Measurements from ENCODE around the gene PAM. TPM values are rescaled to one million over a fixed set of nuclear protein-coding genes. Genes with fewer than 3 reads are reported as not detected.

Gene PAM
- total RNA-seq, 1 experiment from 2014 or later, result 257 TPM

DNA sequence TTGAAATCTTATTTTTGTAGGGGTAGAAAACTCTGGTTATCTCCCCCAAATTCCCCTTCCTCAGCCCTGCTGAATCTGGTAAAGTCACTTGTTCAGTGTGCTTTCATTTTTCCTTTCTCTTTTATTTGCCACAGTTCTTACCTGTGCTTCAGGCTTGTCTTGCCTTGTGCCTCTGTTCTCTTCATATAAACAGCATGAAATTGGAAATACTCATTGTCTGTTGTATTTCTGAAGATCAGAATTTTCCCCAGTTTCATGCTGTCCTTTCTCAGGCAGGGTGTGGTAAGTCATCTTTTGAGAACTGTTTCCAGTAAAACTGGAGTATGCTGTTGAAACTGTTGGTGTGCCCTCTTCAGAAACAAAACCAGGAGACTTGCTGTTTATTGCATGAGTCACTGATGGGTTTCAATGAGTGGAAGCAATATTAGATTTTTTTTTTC is 7.0 kb downstream of the PAM start (continued):
- TF ChIP-seq POLR2A (IDR thresholded peaks at IDR 0.05; ENCODE audit: borderline replicate concordance, extremely low read depth, insufficient read depth, insufficient read length), result no peak

DNA sequence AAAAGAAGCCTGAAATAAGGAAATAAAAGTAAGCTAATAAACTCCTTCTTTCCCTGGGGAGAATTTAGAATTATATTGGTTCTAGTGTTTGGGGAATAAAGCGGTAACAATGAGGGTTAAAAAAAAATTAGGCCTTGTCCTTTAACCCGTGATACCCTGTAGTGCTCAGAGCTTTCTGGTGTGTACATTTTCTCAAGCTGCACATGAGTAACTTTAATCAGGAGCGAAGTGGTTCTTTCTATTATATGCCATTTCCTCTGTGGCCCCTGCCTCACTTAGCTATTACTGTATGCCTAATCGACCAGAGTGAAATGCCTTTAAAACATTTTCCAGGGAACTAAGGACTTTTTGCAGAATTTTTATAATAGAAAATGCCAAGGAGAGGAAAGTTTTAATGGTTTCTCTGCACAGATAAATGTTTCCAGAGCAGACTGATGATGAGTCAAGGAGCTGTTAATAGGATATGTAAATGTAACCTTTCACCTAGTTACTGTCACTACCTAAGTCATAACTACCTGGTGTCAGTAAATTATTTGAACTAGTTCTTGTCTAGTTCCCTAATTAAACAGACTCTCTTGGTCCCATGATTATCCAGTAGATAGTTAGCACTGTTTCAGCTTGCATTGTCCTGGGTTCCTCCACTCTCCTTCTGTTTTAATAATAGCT is 7.6 kb downstream of the PAM start:
- H3K4me2 ChIP-seq (ENCODE audit: low read length), result peak overlapping the region; percentile 65
- H3K9ac ChIP-seq (ENCODE audit: low read length), result 0 out of 2 replicates have a peak overlapping the region, but pooled peaks have one; percentile 32
- H3K4me1 ChIP-seq (ENCODE audit: control insufficient read depth in 1 of 2, insufficient read depth in 2 of 2, low read length in 2 of 2), result peaks cover 27 to 43% of the 10 kb centered on the region in 2 experiments
- DNase-seq (ENCODE audit: low read depth, low spot score) (no peak), ATAC-seq (peak; percentile 40; the same call in 1 of the 2 replicates)
- no peaks in the 10 kb centered on the region for H4K20me1 ChIP-seq (ENCODE audit: insufficient read depth)
- peaks cover 89% of the 10 kb centered on the region for H3K79me2 ChIP-seq (ENCODE audit: insufficient read depth, low read length)
- no peak overlapping the region; the same call in 1 of the 2 replicates for H3K27ac ChIP-seq (ENCODE audit: low read depth, low read length)
- intact Hi-C loops (cut with micrococcal nuclease), result no loop called here
- H3K9me2 ChIP-seq (ENCODE audit: insufficient read depth), result no peaks in the 10 kb centered on the region
- ChIA-PET POLR2A (no interaction called here), CTCF (no interaction called here), RAD21 (ENCODE audit: low non-redundant PET in 1 of 2, low total read pairs in 2 of 2, uncharacterized antibody in 2 of 2, unreplicated experiment in 2 of 2) (no interaction called here)
- H3K36me3 ChIP-seq (ENCODE audit: control insufficient read depth in 1 of 2, insufficient read depth in 2 of 2, low read length in 2 of 2), result no peaks in the 10 kb centered on the region
- no TSS peak for BruUV-seq (replicated peaks)
- TF ChIP-seq CEBPB (IDR thresholded peaks at IDR 0.05; ENCODE audit: low read depth) (no peak), SP1 (IDR thresholded peaks at IDR 0.05; ENCODE audit: low read depth) (0 out of 2 replicates have a peak, but pooled peaks have one; percentile 6), FOSL1 (IDR thresholded peaks at IDR 0.05; ENCODE audit: low read depth) (0 out of 2 replicates have a peak, but pooled peaks have one; percentile 0)
- H3K9me3 ChIP-seq (ENCODE audit: control insufficient read depth in 1 of 2, insufficient read depth in 1 of 2, low read depth in 1 of 2, low read length in 2 of 2), result no peaks in the 10 kb centered on the region
- no peaks in the 10 kb centered on the region for H3K27me3 ChIP-seq (ENCODE audit: insufficient read depth, low read length)
- H2AFZ ChIP-seq (ENCODE audit: low read depth, low read length, poor library complexity, severe bottlenecking), result no peak overlapping the region
- peak overlapping the region in 1 of 2 experiments; percentile 23; a peak in 2 of 4 replicates for H3K4me3 ChIP-seq (replicated peaks in 1 of 2; ENCODE audit: low read depth in 1 of 2, low read length in 2 of 2)

DNA sequence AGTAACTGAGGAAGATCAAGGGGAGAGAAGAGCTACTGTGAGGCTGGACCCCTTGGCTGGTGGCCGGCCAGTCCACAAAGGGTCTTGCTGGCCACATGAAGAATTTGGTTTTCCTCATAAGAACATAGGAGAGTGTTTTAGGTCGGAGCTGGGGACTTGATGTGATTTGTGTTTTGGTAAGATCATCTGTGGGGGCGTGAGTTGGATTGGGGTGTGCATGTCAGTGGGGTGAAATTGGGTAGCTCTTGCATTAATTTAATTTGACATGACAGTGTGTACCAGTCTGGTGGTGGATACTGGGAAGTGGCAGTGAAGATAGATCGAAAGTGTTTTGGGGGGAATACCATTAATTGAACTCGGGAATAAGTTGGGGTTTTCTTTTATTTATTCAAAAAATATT is 8.6 kb downstream of the PAM start:
- Histone ChIP-seq H3K36me3 (ENCODE audit: control insufficient read depth in 1 of 2, insufficient read depth in 2 of 2, low read length in 2 of 2) (no peaks in the 10 kb centered on the region), H4K20me1 (ENCODE audit: insufficient read depth) (no peaks in the 10 kb centered on the region), H3K27me3 (ENCODE audit: insufficient read depth, low read length) (no peaks in the 10 kb centered on the region), H3K4me1 (ENCODE audit: control insufficient read depth in 1 of 2, insufficient read depth in 2 of 2, low read length in 2 of 2) (peaks cover 27 to 35% of the 10 kb centered on the region in 2 experiments), H2AFZ (ENCODE audit: low read depth, low read length, poor library complexity, severe bottlenecking) (no peak overlapping the region), H3K9me2 (ENCODE audit: insufficient read depth) (no peaks in the 10 kb centered on the region), H3K4me2 (ENCODE audit: low read length) (no peak overlapping the region), H3K4me3 (replicated peaks in 1 of 2; ENCODE audit: low read depth in 1 of 2, low read length in 2 of 2) (no peak overlapping the region), H3K9me3 (ENCODE audit: control insufficient read depth in 1 of 2, insufficient read depth in 1 of 2, low read depth in 1 of 2, low read length in 2 of 2) (no peaks in the 10 kb centered on the region), H3K79me2 (ENCODE audit: insufficient read depth, low read length) (peaks cover 86% of the 10 kb centered on the region), H3K27ac (ENCODE audit: low read depth, low read length) (no peak overlapping the region), H3K9ac (ENCODE audit: low read length) (no peak overlapping the region)
- ATAC-seq, result no peak
- ChIA-PET RAD21 (ENCODE audit: low non-redundant PET in 1 of 2, low total read pairs in 2 of 2, uncharacterized antibody in 2 of 2, unreplicated experiment in 2 of 2) (no interaction called here), POLR2A (no interaction called here), CTCF (no interaction called here)
- no peak for DNase-seq (ENCODE audit: low read depth, low spot score)
- BruUV-seq (replicated peaks), result no TSS peak
- intact Hi-C loops (cut with micrococcal nuclease), result no loop called here
- TF ChIP-seq TCF7L2 (IDR thresholded peaks at IDR 0.05; ENCODE audit: borderline replicate concordance, extremely low read depth, insufficient read depth, insufficient read length) (no peak), ZFX (IDR thresholded peaks at IDR 0.05) (no peak), CEBPB (IDR thresholded peaks at IDR 0.05; ENCODE audit: low read depth) (no peak), EZH2phosphoT487 (IDR thresholded peaks at IDR 0.05; ENCODE audit: borderline replicate concordance) (no peak), POLR2A (IDR thresholded peaks at IDR 0.05; ENCODE audit: borderline replicate concordance, extremely low read depth, insufficient read depth, insufficient read length) (no peak), YY1 (IDR thresholded peaks at IDR 0.05; ENCODE audit: extremely low read depth, insufficient replicate concordance, low read depth, low read length) (no peak), RAD21 (IDR thresholded peaks at IDR 0.05; ENCODE audit: low read depth) (no peak), EZH2 (IDR thresholded peaks at IDR 0.05) (no peak), JUND (IDR thresholded peaks at IDR 0.05) (no peak)
- TF ChIP-seq, protein P1, sequence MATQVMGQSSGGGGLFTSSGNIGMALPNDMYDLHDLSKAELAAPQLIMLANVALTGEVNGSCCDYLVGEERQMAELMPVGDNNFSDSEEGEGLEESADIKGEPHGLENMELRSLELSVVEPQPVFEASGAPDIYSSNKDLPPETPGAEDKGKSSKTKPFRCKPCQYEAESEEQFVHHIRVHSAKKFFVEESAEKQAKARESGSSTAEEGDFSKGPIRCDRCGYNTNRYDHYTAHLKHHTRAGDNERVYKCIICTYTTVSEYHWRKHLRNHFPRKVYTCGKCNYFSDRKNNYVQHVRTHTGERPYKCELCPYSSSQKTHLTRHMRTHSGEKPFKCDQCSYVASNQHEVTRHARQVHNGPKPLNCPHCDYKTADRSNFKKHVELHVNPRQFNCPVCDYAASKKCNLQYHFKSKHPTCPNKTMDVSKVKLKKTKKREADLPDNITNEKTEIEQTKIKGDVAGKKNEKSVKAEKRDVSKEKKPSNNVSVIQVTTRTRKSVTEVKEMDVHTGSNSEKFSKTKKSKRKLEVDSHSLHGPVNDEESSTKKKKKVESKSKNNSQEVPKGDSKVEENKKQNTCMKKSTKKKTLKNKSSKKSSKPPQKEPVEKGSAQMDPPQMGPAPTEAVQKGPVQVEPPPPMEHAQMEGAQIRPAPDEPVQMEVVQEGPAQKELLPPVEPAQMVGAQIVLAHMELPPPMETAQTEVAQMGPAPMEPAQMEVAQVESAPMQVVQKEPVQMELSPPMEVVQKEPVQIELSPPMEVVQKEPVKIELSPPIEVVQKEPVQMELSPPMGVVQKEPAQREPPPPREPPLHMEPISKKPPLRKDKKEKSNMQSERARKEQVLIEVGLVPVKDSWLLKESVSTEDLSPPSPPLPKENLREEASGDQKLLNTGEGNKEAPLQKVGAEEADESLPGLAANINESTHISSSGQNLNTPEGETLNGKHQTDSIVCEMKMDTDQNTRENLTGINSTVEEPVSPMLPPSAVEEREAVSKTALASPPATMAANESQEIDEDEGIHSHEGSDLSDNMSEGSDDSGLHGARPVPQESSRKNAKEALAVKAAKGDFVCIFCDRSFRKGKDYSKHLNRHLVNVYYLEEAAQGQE (IDR thresholded peaks at IDR 0.05; ENCODE audit: low read depth), result no peak
- TF ChIP-seq, protein P2, sequence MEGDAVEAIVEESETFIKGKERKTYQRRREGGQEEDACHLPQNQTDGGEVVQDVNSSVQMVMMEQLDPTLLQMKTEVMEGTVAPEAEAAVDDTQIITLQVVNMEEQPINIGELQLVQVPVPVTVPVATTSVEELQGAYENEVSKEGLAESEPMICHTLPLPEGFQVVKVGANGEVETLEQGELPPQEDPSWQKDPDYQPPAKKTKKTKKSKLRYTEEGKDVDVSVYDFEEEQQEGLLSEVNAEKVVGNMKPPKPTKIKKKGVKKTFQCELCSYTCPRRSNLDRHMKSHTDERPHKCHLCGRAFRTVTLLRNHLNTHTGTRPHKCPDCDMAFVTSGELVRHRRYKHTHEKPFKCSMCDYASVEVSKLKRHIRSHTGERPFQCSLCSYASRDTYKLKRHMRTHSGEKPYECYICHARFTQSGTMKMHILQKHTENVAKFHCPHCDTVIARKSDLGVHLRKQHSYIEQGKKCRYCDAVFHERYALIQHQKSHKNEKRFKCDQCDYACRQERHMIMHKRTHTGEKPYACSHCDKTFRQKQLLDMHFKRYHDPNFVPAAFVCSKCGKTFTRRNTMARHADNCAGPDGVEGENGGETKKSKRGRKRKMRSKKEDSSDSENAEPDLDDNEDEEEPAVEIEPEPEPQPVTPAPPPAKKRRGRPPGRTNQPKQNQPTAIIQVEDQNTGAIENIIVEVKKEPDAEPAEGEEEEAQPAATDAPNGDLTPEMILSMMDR (IDR thresholded peaks at IDR 0.05 in 2 of 3, conservative IDR thresholded peaks at IDR 0.05 in 1 of 3; ENCODE audit: borderline replicate concordance in 1 of 3, insufficient read depth in 1 of 3, low read depth in 2 of 3, low read length in 2 of 3), result no peak
